Stomach smooth muscle (tissue), 2 donors: Measurements from ENCODE around the gene SYVN1.
"Not testable (repeated sequence)": the region's sequence is repeated elsewhere in the genome, so short reads cannot be mapped to it uniquely, and the experiment has no call there.

ENCODE experiments used
- H3K27ac ChIP-seq: one replicate; pipeline ENCODE4 v1.7.0; 2013; ENCODE audit warnings: mild to moderate bottlenecking, low read length, inconsistent platforms
- H3K27me3 ChIP-seq, 2 donors: one replicate each; pipeline ENCODE4 v1.7.0; 2013; ENCODE audit warnings: low read length in 2 of 2; ENCODE audit not compliant: insufficient read depth in 2 of 2, control insufficient read depth in 1 of 2
- H3K36me3 ChIP-seq, 2 donors: one replicate each; pipeline ENCODE4 v1.7.0; 2013; ENCODE audit warnings: low read length in 2 of 2; ENCODE audit not compliant: control insufficient read depth in 2 of 2, insufficient read depth in 2 of 2
- H3K4me1 ChIP-seq: one replicate; pipeline ENCODE4 v1.7.0; 2013; ENCODE audit warnings: low read length; ENCODE audit not compliant: control insufficient read depth, insufficient read depth
- H3K4me3 ChIP-seq, 2 donors: one replicate each; pipeline ENCODE4 v1.7.0; 2013; ENCODE audit warnings: low read length in 2 of 2
- H3K9ac ChIP-seq, 2 donors: one replicate each; pipeline ENCODE4 v1.7.0; 2013; ENCODE audit warnings: low read length in 2 of 2, mild to moderate bottlenecking in 1 of 2
- H3K9me3 ChIP-seq, 2 donors: one replicate each; pipeline ENCODE4 v1.7.0; 2013; ENCODE audit warnings: low read length in 2 of 2; ENCODE audit not compliant: control insufficient read depth in 2 of 2
- donor health status: healthy.
- donor health status: Pancreatic carcinoma.

SYVN1 gene

GRCh38 chr11:65134240-65134951, at the start of gene SYVN1:
TSS of gene SYVN1 (minus strand) at chr11:65134519. CDS start at chr11:65133601, 918 bp downstream.
- Histone ChIP-seq H3K27me3 (no peaks in the 10 kb centered on the region), H3K4me3 (peak within 1 kb of the TSS; percentile 80 to 93), H3K27ac (peak within 1 kb of the TSS; percentile 99), H3K36me3 (peaks cover 22 to 29% of the 10 kb centered on the region in 2 donors), H3K9me3 (no peaks in the 10 kb centered on the region), H3K4me1 (peaks cover 33% of the 10 kb centered on the region), H3K9ac (peak within 1 kb of the TSS; percentile 89 to 100)

GRCh38 chr11:65183201-65183891, 49.0 kb upstream of the SYVN1 start:
- Histone ChIP-seq H3K9ac (peak overlapping the region in 1 of 2 donors; percentile 86), H3K9me3 (no peaks in the 10 kb centered on the region), H3K4me3 (peak overlapping the region; percentile 82 to 86), H3K27me3 (no peaks in the 10 kb centered on the region), H3K36me3 (peaks cover 20 to 29% of the 10 kb centered on the region in 2 donors), H3K27ac (peak overlapping the region; percentile 73), H3K4me1 (peaks cover 26% of the 10 kb centered on the region)

- Histone ChIP-seq H3K36me3 (peaks cover 18 to 21% of the 10 kb centered on the region in 2 donors), H3K9me3 (no peaks in the 10 kb centered on the region), H3K4me1 (peaks cover 26% of the 10 kb centered on the region), H3K27me3 (no peaks in the 10 kb centered on the region), H3K9ac (peak overlapping the region; percentile 84 to 86), H3K4me3 (peak overlapping the region; percentile 82 to 86), H3K27ac (peak overlapping the region; percentile 73)
Measured at GRCh38 chr11:65182258-65183170, 48.2 kb upstream of the SYVN1 start.

- Histone ChIP-seq H3K27me3 (no peaks in the 10 kb centered on the region), H3K27ac (peak within 1 kb of the TSS; percentile 73), H3K9me3 (no peaks in the 10 kb centered on the region), H3K36me3 (peaks cover 11 to 16% of the 10 kb centered on the region in 2 donors), H3K4me1 (peaks cover 26% of the 10 kb centered on the region), H3K4me3 (peak within 1 kb of the TSS; percentile 82 to 86), H3K9ac (peak within 1 kb of the TSS; percentile 84 to 86)
Measured at GRCh38 chr11:65181569-65182257, 47.4 kb upstream of the SYVN1 start, which contains the start of gene CAPN1. TSS of gene CAPN1 (plus strand) at chr11:65181928. CDS start at chr11:65182702, 774 bp downstream.

- Histone ChIP-seq H3K4me3 (peak overlapping the region; percentile 82 to 86), H3K4me1 (peaks cover 26% of the 10 kb centered on the region), H3K27ac (no peak overlapping the region), H3K9ac (peak overlapping the region; percentile 45 to 62), H3K27me3 (no peaks in the 10 kb centered on the region), H3K9me3 (no peaks in the 10 kb centered on the region), H3K36me3 (peaks cover 5 to 10% of the 10 kb centered on the region in 2 donors)
Measured at GRCh38 chr11:65180877-65181568, 46.7 kb upstream of the SYVN1 start.

GRCh38 chr11:65174571-65175010, 40.3 kb upstream of the SYVN1 start:
- not testable (repeated sequence) for H3K27ac ChIP-seq, H3K9me3 ChIP-seq, H3K27me3 ChIP-seq, H3K4me3 ChIP-seq, H3K9ac ChIP-seq, H3K4me1 ChIP-seq, H3K36me3 ChIP-seq

- no peaks in the 10 kb centered on the region for H3K36me3 ChIP-seq
- H3K9ac ChIP-seq: no peak overlapping the region
- no peaks in the 10 kb centered on the region for H3K4me1 ChIP-seq
- H3K27ac ChIP-seq: no peak overlapping the region
- no peak overlapping the region for H3K4me3 ChIP-seq
- H3K9me3 ChIP-seq: no peaks in the 10 kb centered on the region
- no peaks in the 10 kb centered on the region for H3K27me3 ChIP-seq
Measured at GRCh38 chr11:65172600-65172999, 38.3 kb upstream of the SYVN1 start.

- Histone ChIP-seq H3K4me3 (no peak within 1 kb of the TSS), H3K27me3 (no peaks in the 10 kb centered on the region), H3K9ac (no peak within 1 kb of the TSS), H3K27ac (no peak within 1 kb of the TSS), H3K9me3 (no peaks in the 10 kb centered on the region), H3K36me3 (no peaks in the 10 kb centered on the region), H3K4me1 (no peaks in the 10 kb centered on the region)
Measured at GRCh38 chr11:65170058-65170534, 35.8 kb upstream of the SYVN1 start, which contains the start of gene SPDYC. TSS of gene SPDYC (plus strand) at chr11:65170233. CDS start at chr11:65171358, 1,125 bp downstream.

- H3K4me3 ChIP-seq: no peak overlapping the region
- no peaks in the 10 kb centered on the region for H3K9me3 ChIP-seq
- H3K27me3 ChIP-seq: no peaks in the 10 kb centered on the region
- H3K9ac ChIP-seq: no peak overlapping the region
- no peak overlapping the region for H3K27ac ChIP-seq
- no peaks in the 10 kb centered on the region for H3K4me1 ChIP-seq
- no peaks in the 10 kb centered on the region for H3K36me3 ChIP-seq
Measured at GRCh38 chr11:65169164-65169641, 34.9 kb upstream of the SYVN1 start.
